Head of caudate nucleus (tissue), 42 donors: ENCODE data around the gene DCP1B.

ENCODE experiments used
- DNase-seq, 42 donors: peaks; one replicate each; pipeline versions ENCODE4 v3.0.0 to v3.0.0-alpha.2; 2020 to 2021; ENCODE audit warnings: mixed read lengths in 7 of 42
- intact Hi-C: fragments of 100-400 bp; cut with DNase I; formaldehyde crosslinking; loops from one replicate; pipeline ENCODE4 v1.15.0; 2022

DCP1B gene

DNA sequence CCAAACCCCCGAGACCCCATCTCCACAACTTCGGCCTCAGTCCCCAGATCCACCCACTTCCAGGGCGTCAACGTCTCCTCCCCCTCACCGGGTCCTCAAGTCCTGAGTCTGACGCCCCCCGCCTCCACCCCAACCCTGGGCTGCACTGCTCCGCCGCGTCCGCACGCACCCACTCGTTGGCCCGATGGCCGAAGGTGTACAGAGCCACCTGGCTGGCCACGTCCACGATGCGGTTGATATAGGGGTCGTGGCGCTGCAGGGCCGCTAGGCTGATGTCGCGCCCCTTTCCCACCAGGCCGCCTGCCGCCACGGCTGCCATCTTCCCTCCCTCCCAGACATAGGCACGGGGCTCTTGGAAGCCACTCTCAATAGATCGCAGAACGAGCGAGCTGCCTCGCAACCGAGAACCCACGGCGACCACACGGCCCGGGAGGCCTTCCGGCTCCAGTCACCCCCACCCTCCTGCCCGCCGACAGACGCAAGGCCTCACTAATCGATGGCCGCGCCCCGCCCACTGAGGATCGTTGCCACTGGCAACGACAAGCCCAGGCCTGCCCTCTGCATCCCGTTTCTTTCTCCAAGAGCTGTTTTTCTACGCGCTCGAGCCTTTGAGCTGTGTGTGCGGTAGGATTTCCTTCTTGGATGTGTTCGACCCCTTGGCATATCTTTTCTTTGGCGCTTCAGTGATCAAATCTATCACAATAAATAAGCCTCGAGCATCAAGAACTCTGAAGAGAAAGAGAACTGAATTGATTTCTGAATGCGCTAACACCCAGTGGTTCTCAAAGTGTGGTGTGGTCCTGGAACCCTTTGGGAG, at the start of gene DCP1B:
DCP1B (minus strand) TSS at position 345 of the 817 bp plus-strand sequence; CDS start at position 319, 26 bp downstream.
- peak; percentile 94 to 99 (median 98) for DNase-seq
- intact Hi-C loops: loop anchor here (5.0 kb wide), 1 partner anchor 67 kb away; no protein-coding TSS in a partner anchor

DNA sequence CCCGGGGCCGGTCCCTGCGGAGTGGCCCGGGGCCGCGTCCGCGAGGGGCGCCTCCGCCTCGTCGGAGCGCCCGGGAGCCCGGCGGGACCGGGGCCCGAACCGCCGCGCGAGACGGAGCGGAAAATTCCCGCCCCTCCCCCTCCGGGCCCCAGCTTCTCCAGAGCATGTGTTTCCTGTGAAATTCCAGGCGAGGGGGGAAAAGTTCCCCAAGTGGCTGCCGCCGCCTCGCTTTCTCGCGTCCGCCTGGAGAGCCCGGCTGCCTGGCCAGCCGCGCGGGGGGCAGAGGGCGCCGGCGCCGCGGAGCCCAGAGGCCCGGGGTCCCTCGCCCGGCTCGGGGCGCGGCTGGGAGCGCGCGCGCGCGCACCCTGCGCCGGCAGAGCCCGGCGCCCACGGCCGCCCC, 49.4 kb upstream of the DCP1B start:
- intact Hi-C loops: loop anchor here (10.0 kb wide), 1 partner anchor 231 kb away; no protein-coding TSS in a partner anchor
- peak in 23 of 42 donors; percentile 23 to 69 (median 43) for DNase-seq

DNA sequence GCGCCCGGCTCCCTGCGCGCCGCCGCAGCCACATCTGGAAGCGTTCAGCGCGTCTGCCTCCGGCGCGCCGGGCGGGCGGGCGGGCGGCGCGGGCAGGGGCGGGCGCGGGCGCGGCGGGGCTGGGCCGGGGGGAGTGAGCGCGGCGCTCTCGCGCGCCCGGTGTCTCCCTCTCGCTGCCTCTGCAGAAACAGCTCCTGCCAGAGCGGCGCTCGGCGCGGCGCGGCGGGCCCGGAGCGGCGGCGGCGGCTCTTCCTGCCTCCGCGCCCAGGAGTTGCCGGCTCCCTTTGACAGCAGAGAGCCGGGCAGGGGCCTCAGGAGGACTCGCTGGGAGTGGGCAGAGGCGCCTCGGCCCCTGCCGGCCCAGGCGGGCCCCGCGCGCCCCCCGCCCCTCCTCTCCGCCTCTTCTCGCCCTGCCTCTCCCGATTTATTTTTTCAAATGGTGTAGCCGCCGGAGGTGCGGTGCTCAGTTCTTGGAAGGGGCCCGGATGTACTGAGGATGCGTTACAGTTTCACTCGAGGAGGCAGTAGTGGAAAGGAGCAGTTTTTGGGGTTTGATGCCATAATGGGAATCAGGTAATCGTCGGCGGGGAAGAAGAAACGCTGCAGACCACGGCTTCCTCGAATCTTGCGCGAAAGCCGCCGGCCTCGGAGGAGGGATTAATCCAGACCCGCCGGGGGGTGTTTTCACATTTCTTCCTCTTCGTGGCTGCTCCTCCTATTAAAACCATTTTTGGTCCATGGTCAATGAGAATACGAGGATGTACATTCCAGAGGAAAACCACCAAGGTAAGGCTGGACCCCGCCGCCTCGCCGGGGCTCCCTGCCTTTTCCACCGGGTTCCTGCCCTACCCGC, 48.8 kb upstream of the DCP1B start, which contains the start of gene CACNA1C:
CACNA1C (plus strand) TSS at position 162 of the 853 bp plus-strand sequence; CDS start at position 738, 576 bp downstream.
- DNase-seq: peak in 41 of 42 donors; percentile 41 to 91 (median 72)
- intact Hi-C loops: loop anchor here (10.0 kb wide), 1 partner anchor 232 kb away; no protein-coding TSS in a partner anchor

DNA sequence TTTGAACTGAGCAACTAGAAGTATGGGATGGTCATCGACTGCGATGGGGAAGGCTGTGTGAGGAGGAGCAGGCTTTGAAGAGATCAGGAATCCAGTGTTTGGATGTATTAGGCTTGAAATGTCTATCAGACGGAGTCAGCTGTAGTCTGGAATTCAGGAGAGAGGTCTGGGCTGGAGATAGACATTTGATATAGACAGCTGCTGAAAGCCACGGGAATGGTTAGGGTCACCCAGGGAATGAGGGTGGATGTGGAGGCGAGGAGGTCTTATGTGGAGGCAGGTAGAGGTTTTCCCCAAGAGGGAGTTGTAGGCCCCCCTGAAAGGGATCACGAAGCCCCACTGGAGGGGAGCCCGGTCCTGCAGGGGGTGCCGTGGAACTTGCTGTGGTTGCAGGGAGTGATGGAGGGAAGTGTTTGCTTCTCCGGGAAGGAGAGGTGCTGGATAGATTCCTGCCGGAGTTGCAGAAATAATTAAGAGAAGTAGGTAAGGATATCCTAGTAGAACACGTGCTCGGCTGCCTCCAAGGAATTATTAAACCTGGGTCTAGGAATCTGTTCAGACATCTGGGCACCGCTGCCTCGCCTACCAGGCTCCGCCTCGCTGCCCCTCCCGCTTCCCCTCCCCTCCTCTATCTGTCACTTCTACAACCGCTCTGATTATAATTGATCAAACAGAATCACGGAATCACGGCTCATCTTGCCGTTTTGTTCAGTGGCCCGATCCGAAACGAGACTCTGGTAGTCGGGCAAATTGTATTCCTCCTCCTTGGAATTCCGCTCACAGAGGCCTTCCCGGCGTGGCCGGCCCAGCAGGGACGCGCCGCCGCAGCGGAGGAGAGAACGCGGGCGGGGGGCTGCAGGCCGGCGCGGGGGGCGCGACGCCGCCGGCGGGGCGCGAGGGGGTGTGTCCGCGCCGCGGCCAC, 47.7 kb upstream of the DCP1B start:
- peak in 17 of 42 donors; percentile 8 to 67 (median 31) for DNase-seq

DNA sequence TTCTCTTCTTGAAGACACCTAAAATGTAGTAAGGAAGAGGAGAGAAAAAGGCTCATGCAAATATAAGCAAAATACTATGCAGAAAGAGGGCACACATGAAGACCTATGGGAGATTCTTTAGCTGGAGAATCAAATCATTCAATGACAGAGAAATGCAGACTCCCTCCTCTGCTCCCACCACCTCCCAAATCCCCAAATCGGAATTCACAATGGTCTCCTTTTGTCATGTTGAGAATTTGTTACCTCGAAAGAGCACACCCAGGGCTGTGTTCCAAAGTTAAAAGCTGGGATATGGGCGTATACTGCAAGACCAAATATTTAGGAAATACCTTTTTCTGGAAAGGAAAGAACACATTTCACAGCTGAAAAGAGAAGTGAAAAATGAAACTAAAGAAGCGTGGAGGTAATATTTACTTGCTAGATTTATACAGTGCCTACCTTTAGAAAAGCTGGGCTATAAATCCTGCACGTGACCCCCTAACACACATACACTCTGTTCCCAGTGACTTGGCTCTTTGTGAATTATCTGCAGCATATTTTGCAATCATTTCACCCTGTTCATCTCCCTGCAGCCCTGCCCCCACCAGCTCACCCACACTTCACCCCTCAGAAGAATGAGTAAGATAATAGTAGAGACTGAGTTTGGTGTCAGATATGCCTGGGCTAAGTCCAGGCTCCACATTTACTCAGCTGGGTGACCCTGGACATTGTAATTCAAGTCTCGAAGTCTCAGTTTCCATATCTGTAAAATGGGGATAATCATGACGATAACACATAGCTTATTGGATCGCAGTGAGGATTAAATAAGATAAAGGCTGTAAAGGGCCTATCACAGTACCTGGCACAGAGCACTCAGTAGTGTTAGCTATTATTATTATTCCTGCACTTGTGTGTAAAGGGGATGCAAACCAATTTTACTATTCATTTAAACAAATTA, 45.6 kb upstream of the DCP1B start:
- no peak for DNase-seq
- intact Hi-C loops: loop anchor here (10.0 kb wide), 1 partner anchor 235 kb away; no protein-coding TSS in a partner anchor

More for the DNA sequence above, 47.7 kb upstream of the DCP1B start:
- intact Hi-C loops: loop anchor here (10.0 kb wide), 1 partner anchor 233 kb away; no protein-coding TSS in a partner anchor

DNA sequence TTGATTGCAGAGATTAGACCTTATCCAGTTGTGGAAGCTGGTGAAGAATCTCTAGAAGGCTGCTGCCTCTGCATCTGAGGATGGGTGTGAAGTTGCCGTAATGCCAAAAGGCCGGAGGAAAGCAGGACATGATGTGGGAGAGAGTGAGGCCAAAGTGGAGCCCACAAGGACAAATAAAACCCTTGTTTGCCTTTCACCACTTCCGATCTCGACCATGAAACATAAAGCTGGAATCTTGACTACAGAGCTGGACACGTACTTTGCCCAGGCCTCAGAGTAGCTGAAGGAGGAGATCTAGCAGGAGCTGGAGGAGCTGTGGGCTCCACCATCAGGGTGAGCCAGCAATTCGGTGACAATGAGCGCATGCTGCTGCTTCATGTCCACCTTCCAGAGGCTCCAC, 43.5 kb upstream of the DCP1B start:
- intact Hi-C loops: no loop called here
- DNase-seq: no peak

DNA sequence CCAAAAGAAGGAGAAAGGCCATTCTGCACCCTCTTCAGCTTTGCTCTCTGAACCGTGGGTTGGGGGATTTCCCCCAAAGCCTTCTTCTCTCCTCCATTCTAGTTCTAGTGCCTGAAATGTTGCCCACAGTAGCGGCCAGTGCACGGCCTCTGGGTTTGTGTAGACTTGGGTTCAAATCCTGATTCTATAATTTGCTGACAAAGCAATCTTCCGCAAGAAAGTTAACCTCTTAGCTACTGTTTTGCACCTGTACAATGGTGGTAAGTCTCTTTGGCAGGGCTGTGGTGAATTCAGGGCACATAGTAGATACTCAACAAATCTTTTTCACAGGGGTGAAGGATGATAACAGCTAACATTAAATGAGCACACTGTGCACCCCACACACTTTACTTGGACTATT, 42.7 kb upstream of the DCP1B start:
- intact Hi-C loops: no loop called here

DNA sequence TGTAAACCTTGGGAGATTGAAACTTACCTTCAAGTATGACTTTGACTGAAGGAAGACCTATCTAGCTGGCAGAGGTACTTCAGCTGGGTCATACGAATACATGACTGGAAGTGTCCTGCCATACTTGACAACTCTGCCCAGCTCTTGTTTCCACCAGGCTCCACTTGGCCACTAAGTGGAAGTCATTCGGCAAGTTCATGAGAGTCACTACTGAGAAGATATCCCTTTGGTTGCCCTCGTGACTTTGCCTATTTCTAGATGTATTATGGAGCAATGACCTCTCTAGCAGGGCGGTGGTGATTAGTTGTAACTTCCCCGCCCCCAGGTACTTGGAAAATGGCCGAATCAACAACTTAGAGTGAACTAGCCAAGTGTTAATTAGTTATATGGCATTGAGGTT, 39.9 kb upstream of the DCP1B start:
- intact Hi-C loops: no loop called here

More for the DNA sequence above, 42.7 kb upstream of the DCP1B start:
- DNase-seq: no peak

DNA sequence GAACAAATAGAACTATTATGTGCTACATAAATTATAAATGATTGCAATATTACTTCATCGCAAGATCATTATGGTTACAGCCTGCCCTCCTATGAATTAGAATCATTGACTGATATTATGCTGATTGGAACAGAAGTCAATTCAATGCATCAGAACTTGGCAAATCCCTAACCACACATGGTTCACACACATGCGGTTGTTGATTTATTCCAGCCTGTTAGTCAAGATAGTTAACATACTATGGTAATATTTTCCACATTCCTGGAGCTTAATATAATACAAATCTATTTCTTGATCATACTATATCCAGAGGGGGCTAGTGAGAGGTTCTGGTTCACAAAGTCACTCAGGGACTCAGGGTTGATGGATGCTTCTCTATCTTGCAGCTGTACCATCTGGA, 38.8 kb upstream of the DCP1B start:
- intact Hi-C loops: no loop called here
- DNase-seq: no peak

More for the DNA sequence above, 39.9 kb upstream of the DCP1B start:
- no peak for DNase-seq

DNA sequence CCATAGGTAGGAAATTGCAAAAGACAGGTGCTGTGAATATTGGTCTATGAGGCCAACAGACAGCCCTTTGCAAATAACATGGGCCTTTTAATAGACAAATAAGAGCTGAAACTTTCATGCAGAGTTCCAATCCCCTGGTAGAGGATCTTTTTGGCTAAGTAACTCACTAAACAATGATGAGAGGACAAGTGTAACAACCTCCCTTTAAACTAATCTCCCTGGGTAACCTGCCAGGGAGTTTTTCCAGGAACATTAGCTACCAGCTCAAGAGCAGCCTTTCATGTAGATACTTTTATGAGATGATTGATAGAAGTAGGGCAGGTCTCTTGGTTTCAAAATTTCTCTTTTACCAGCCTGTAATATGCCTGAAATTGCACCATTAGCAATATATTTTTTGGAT, 34.8 kb upstream of the DCP1B start:
- DNase-seq: peak in 1 of 42 donors; percentile 44
- intact Hi-C loops: loop anchor here (10.0 kb wide), 2 partner anchors 94 to 244 kb away; no protein-coding TSS in a partner anchor

DNA sequence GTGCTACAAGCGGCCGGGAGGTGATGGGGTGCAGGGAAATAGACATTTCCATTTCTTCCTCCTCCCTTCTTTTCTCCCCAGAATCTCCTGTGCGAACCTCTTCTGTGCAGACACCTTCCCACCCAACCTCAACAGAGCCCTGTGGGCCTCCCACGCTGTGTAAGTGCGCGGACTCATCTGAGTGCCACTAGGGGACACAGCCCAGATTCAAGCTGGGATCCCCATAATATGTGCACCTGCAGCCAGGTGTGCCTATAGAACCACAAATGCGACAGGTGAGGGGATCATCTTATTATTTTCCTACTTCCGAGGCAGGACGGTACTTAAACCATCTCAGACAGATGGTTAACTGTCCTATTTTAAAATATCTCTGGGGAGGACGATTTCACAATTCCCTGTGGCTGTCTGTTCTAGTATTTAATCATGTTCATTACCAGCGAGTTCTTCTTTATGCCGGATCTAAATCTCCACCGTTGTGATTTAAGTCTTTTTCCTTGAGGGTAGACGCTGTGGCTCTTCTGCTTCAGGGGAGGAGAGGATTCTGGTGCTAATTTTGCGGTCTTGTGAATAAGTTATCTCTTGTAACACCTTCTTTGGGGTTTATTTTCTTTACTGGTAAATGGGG, 31.3 kb upstream of the DCP1B start:
- intact Hi-C loops: loop anchor here (10.0 kb wide), 2 partner anchors 91 to 241 kb away; no protein-coding TSS in a partner anchor
- peak in 7 of 42 donors; percentile 3 to 55 (median 25) for DNase-seq

DNA sequence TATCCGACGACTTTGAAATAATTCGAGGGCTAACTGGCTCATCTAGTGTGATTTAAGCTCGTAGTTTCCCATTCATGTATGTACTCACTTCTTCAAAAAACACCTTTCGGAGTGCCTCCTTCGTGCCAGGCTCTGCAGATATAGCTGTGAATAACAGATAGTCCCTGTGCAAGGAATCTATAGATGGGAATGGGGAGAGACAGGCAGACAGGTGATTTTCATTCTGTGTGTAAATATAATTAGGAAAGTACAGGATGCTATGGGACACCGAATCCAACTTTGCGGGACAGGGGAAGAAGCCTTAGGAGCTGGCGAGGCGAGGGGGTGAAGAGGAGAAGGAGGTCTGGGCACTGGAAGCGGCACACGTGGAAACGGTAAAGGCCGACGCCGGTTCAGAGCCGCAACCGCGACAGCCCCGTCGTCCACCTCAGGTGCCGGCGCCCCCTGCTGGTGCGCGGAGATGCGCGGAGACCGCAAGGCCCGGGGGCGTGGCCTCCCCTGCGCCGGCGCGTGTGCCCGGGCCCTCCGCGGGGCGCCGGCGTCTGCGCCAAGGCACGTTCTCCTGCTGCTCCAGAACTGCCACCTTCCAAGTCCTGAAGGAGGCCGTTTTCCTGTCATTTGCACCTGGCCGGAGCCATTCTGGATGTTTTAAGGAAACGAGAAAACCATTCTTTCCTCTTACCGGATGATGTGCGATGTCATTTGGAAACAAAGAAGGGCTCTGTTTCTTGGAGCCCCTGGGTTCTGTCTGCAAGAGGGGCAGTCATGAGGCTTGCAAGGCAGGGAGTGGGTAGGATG, 30.6 kb upstream of the DCP1B start:
- peak; percentile 69 to 97 (median 92) for DNase-seq

DNA sequence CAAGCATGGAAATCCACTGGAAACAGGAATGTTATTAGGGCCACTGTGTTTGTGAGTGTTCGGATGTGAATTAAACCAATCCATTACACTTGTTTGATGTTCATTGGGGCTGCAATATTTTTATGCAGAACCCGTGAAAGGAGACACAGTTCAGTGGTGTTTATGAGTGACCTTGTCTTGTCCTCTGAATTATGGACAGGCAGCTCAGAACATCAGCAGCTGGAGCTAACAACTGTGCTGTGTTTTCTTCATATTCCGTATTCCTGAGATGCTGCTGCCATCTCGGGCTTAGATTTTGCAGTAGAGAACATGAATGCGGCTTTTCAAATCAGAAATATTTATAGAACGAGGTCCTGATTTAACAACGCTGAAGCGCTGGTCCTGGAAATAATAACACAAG, 28.2 kb upstream of the DCP1B start:
- intact Hi-C loops: loop anchor here (10.0 kb wide), 2 partner anchors 88 to 238 kb away; no protein-coding TSS in a partner anchor
- peak in 2 of 42 donors; percentile 29 to 33 for DNase-seq

More for the DNA sequence above, 30.6 kb upstream of the DCP1B start:
- intact Hi-C loops: loop anchor here (10.0 kb wide), 2 partner anchors 90 to 240 kb away; no protein-coding TSS in a partner anchor

DNA sequence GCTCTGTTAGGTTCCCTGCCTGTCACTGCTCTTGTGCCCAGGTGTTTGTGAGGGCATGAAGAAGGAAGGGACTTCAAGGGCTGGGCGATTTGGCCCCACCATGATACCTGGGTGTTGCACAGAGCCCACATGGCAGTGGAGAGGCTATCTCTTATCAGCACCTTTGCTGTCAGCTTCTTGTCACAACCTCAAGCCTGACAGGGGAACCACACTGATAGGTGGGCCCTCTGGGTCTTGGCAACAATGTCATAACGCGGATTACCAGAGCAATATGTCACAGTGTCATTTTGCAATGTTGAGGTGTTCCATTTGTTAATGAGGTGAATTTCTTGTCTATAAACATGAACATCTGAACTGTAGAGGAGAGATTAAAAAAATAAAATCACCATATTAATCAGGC, 25.6 kb upstream of the DCP1B start:
- intact Hi-C loops: loop anchor here (10.0 kb wide), 2 partner anchors 85 to 235 kb away; no protein-coding TSS in a partner anchor
- DNase-seq: peak in 1 of 42 donors; percentile 35

DNA sequence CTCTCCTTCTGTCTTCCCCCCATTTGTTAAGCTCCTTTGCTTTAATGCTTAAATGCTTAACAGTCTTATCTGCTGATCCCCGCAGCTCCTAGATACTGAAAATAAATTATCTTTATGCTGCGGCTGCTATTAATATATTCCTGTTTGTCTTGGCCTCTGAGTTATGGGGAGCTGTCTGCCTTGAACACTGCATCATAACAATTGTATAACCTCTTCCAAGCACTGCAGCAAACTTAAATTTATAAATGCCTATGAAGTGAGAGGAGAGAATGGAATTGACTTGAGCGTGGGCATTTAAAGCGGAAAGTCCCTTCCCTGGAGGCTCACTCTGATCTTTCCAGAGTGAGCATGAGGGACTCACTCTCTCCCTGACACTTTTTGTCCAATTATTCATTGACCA, 23.1 kb upstream of the DCP1B start:
- no peak for DNase-seq
- intact Hi-C loops: no loop called here
